Gastroesophageal sphincter (tissue), 3 donors: ENCODE results near the gene CPT1A.

Experiments used
- EP300 ChIP-seq: sonication (generic); formaldehyde crosslinking; IDR thresholded peaks from one replicate; pipeline ENCODE4 v1.6.1; 2017; ENCODE audit warnings: antibody characterized with exemption, mild to moderate bottlenecking
- POLR2A ChIP-seq, 2 donors: fragments of 450-650 bp; IDR thresholded peaks; one replicate each; pipeline ENCODE4 v1.6.1; 2017; ENCODE audit warnings: antibody characterized with exemption in 2 of 2, mild to moderate bottlenecking in 2 of 2, moderate library complexity in 1 of 2
- POLR2AphosphoS5 ChIP-seq: sonication (generic); formaldehyde crosslinking; IDR thresholded peaks from one replicate; pipeline ENCODE4 v1.6.1; 2017; ENCODE audit warnings: antibody characterized with exemption
- TF ChIP-seq, protein P1 (sequence below), 4 experiments: fragments of 200-600 bp in 2 of 4; fragments of 450-650 bp in 2 of 4; sonication (generic) in 1 of 4; IDR thresholded peaks; one replicate each; pipeline ENCODE4 v1.5.1; 2017 to 2019; ENCODE audit warnings: antibody characterized with exemption in 4 of 4, mild to moderate bottlenecking in 2 of 4, moderate library complexity in 2 of 4

DNA sequence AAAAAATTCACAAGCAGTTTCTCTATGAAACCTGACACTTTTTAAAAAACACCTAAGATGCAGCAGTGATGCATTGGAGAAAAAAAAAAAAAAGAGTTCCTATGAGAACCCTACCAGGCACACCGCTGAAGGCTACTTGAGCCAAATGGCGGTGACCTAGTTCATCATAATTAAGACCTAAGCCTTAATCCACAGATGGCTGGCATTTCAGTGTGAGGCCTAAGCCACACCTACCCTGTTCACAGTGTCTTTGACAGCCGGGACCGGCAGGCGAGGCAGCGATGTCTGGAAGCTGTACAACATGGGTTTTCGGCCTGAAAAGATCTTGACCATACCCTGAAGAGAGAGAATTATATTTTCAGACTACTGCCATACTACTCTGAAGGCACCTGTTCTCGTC, 38.0 kb downstream of the CPT1A start:
- TF ChIP-seq, protein P1, sequence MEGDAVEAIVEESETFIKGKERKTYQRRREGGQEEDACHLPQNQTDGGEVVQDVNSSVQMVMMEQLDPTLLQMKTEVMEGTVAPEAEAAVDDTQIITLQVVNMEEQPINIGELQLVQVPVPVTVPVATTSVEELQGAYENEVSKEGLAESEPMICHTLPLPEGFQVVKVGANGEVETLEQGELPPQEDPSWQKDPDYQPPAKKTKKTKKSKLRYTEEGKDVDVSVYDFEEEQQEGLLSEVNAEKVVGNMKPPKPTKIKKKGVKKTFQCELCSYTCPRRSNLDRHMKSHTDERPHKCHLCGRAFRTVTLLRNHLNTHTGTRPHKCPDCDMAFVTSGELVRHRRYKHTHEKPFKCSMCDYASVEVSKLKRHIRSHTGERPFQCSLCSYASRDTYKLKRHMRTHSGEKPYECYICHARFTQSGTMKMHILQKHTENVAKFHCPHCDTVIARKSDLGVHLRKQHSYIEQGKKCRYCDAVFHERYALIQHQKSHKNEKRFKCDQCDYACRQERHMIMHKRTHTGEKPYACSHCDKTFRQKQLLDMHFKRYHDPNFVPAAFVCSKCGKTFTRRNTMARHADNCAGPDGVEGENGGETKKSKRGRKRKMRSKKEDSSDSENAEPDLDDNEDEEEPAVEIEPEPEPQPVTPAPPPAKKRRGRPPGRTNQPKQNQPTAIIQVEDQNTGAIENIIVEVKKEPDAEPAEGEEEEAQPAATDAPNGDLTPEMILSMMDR (IDR thresholded peaks at IDR 0.05) = no peak
- TF ChIP-seq POLR2AphosphoS5 (no peak), POLR2A (IDR thresholded peaks at IDR 0.05) (no peak), EP300 (no peak)
